Upper lobe of left lung (tissue), 6 donors: ENCODE measurements around the gene PRMT3. TPM values are rescaled to one million over a fixed set of nuclear protein-coding genes. Genes with fewer than 3 reads are reported as not detected.

ENCODE experiments used
- ATAC-seq, 2 donors: fragments of 200-7000 bp; cut with Tn5 transposase; one replicate each; pipeline ENCODE4 v1.9.1; 2022; ENCODE audit warnings: mild to moderate bottlenecking in 2 of 2, moderate library complexity in 2 of 2; ENCODE audit not compliant: low FRiP score in 2 of 2
- DNase-seq, 2 donors: peaks; one replicate each; pipeline ENCODE4 v3.0.0-alpha.2; 2019 to 2020
- H3K27ac ChIP-seq, 4 donors: fragments of 200-600 bp; sonication (generic); one replicate each; pipeline ENCODE4 v1.5.1; 2016 to 2019
- H3K27me3 ChIP-seq, 4 donors: fragments of 200-600 bp; sonication (generic); one replicate each; pipeline ENCODE4 v1.5.1; 2017 to 2019
- H3K36me3 ChIP-seq, 4 donors: fragments of 200-600 bp; sonication (generic); one replicate each; pipeline ENCODE4 v1.5.1; 2016 to 2019
- H3K4me1 ChIP-seq, 4 donors: fragments of 200-600 bp; sonication (generic); one replicate each; pipeline ENCODE4 v1.5.1; 2018 to 2019
- H3K4me3 ChIP-seq, 4 donors: fragments of 200-600 bp; sonication (generic); one replicate each; pipeline ENCODE4 v1.5.1; 2017 to 2019; ENCODE audit warnings: mild to moderate bottlenecking in 2 of 4, moderate library complexity in 1 of 4
- H3K9me3 ChIP-seq, 4 donors: fragments of 200-600 bp; sonication (generic); one replicate each; pipeline ENCODE4 v1.5.1; 2018 to 2019
- EP300 ChIP-seq, 4 donors: sonication (generic); formaldehyde crosslinking; IDR thresholded peaks; one replicate each; pipeline ENCODE4 v1.5.1; 2017; ENCODE audit warnings: antibody characterized with exemption in 4 of 4, control low read depth in 2 of 4
- POLR2A ChIP-seq, 4 donors: fragments of 450-650 bp; IDR thresholded peaks; one replicate each; pipeline ENCODE4 v1.5.1; 2016 to 2017; ENCODE audit warnings: antibody characterized with exemption in 4 of 4, mild to moderate bottlenecking in 2 of 4
- POLR2AphosphoS5 ChIP-seq, 2 donors: sonication (generic); formaldehyde crosslinking; IDR thresholded peaks; one replicate each; pipeline ENCODE4 v1.5.1; 2017; ENCODE audit warnings: antibody characterized with exemption in 2 of 2
- WGBS, 2 donors: methylation state at CpG; one replicate each; pipeline ENCODE4 v1.1.5; 2017 to 2018; 5-methylcytosine and 5-hydroxymethylcytosine counted together
- total RNA-seq, 6 donors: library from RNA; depleted of rRNA in 4 of 6; stranded (reverse); fragments of >200 nt in 4 of 6; gene quantifications; one replicate each; pipeline versions ENCODE4 v1.1.0 to v1.2.1, GENCODE V29; 2016 to 2021
- TF ChIP-seq, protein P1 (sequence below), 6 experiments: fragments of 450-650 bp in 4 of 6; fragments of 200-600 bp in 2 of 6; sonication (generic) in 2 of 6; IDR thresholded peaks; one replicate each; pipeline ENCODE4 v1.5.1; 2016 to 2019; ENCODE audit warnings: antibody characterized with exemption in 6 of 6
- donor health status: DM: no; HTN: no; CAD: no; lungs with moderate emphysema.
- donor health status: DM: no; HTN: yes; CAD: no; lungs with severe emphysema.

Gene PRMT3
- total RNA-seq, 6 donors from 2014 or later = 7.6 to 31.4 (median 13.1) TPM

DNA sequence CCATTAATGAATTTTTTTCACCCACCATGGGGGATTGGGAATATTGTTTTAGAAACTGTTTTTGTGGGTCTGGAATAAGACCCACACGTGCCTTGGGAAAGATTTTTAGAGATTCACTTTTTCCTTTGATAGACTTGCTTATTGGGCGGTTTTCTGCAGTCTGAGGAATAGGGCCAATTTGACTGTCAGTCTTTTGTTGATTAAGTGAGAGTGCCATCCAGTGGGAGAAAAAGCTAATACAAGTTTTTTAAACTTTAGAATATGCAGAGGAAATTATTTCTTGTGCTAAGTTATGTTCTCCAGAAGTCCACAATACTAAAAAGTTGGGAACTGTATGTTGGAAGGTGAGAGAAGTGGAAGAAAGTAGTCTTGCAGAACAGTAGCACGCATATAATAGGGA, 56.1 kb downstream of the PRMT3 start:
- Histone ChIP-seq H3K36me3 (no peaks in the 10 kb centered on the region), H3K9me3 (no peaks in the 10 kb centered on the region), H3K4me1 (no peaks in the 10 kb centered on the region), H3K27me3 (no peaks in the 10 kb centered on the region), H3K4me3 (no peak overlapping the region), H3K27ac (no peak overlapping the region)
- WGBS, 2 donors = 65 to 73% methylated on average over 3 of the region's 3 CpGs
- ATAC-seq (no peak), DNase-seq (no peak)
- TF ChIP-seq, protein P1, sequence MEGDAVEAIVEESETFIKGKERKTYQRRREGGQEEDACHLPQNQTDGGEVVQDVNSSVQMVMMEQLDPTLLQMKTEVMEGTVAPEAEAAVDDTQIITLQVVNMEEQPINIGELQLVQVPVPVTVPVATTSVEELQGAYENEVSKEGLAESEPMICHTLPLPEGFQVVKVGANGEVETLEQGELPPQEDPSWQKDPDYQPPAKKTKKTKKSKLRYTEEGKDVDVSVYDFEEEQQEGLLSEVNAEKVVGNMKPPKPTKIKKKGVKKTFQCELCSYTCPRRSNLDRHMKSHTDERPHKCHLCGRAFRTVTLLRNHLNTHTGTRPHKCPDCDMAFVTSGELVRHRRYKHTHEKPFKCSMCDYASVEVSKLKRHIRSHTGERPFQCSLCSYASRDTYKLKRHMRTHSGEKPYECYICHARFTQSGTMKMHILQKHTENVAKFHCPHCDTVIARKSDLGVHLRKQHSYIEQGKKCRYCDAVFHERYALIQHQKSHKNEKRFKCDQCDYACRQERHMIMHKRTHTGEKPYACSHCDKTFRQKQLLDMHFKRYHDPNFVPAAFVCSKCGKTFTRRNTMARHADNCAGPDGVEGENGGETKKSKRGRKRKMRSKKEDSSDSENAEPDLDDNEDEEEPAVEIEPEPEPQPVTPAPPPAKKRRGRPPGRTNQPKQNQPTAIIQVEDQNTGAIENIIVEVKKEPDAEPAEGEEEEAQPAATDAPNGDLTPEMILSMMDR (IDR thresholded peaks at IDR 0.05) = peak in 1 of 6 experiments; percentile 7
- no peak for TF ChIP-seq POLR2AphosphoS5 (IDR thresholded peaks at IDR 0.05)

GRCh38 chr11:20444535-20444934, 57.0 kb downstream of the PRMT3 start:
- H3K4me3 ChIP-seq = no peak overlapping the region
- no peaks in the 10 kb centered on the region for H3K9me3 ChIP-seq
- ATAC-seq (no peak), DNase-seq (no peak)
- H3K27ac ChIP-seq = no peak overlapping the region
- no peaks in the 10 kb centered on the region for H3K27me3 ChIP-seq
- H3K36me3 ChIP-seq = no peaks in the 10 kb centered on the region
- WGBS, 2 donors = 88 to 94% methylated on average over 1 of the region's 1 CpG
- TF ChIP-seq POLR2A (IDR thresholded peaks at IDR 0.05) = no peak
- no peaks in the 10 kb centered on the region for H3K4me1 ChIP-seq

- ATAC-seq (no peak), DNase-seq (no peak)
- Histone ChIP-seq H3K9me3 (no peaks in the 10 kb centered on the region), H3K4me3 (no peak overlapping the region), H3K27me3 (no peaks in the 10 kb centered on the region), H3K36me3 (peaks cover 0 to 4% (median 0%) of the 10 kb centered on the region in 4 donors), H3K4me1 (peaks cover 0 to 9% (median 3%) of the 10 kb centered on the region in 4 donors), H3K27ac (no peak overlapping the region)
- no peak for TF ChIP-seq POLR2AphosphoS5 (IDR thresholded peaks at IDR 0.05)
- TF ChIP-seq POLR2A (IDR thresholded peaks at IDR 0.05) = no peak
- WGBS, 2 donors = 93 to 97% methylated on average over 4 of the region's 4 CpGs
These were observed 61.3 kb downstream of the PRMT3 start for GRCh38 chr11:20448834-20449233.

GRCh38 chr11:20450829-20451228, 63.3 kb downstream of the PRMT3 start:
- no peaks in the 10 kb centered on the region for H3K27me3 ChIP-seq
- H3K27ac ChIP-seq = no peak overlapping the region
- WGBS, 2 donors = 82 to 83% methylated on average over 2 of the region's 2 CpGs
- ATAC-seq (no peak), DNase-seq (no peak)
- H3K4me1 ChIP-seq = peaks cover 0 to 9% (median 3%) of the 10 kb centered on the region in 4 donors
- no peak overlapping the region for H3K4me3 ChIP-seq
- H3K9me3 ChIP-seq = no peaks in the 10 kb centered on the region
- TF ChIP-seq POLR2A (IDR thresholded peaks at IDR 0.05) (no peak), POLR2AphosphoS5 (IDR thresholded peaks at IDR 0.05) (no peak), EP300 (IDR thresholded peaks at IDR 0.05) (no peak)
- TF ChIP-seq, protein P1 (IDR thresholded peaks at IDR 0.05) = no peak
- peaks cover 0 to 4% (median 0%) of the 10 kb centered on the region in 4 donors for H3K36me3 ChIP-seq

DNA sequence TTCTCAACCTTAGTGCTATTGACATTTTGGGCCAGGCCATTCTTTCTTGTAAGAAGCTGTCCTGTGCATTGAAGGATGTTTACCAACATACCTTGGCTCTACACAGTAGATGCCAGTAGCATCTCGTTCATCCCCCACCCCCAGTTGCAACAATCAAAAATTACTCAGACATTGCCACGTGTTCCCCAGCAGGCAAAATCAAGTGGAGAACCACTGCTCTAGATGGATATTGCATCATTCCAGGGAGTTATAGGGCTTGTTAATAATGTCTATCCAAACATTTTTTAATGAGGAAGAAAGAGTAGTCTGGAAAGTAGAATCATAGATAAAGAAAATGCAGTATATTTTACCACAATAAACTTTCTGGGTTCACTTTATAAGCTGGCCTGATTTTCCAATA, 64.1 kb downstream of the PRMT3 start:
- WGBS, 2 donors = 37 to 48% methylated on average over 2 of the region's 2 CpGs
- TF ChIP-seq POLR2A (IDR thresholded peaks at IDR 0.05) = no peak
- no peak for TF ChIP-seq POLR2AphosphoS5 (IDR thresholded peaks at IDR 0.05)
- TF ChIP-seq EP300 (IDR thresholded peaks at IDR 0.05) = no peak
- TF ChIP-seq, protein P1 (IDR thresholded peaks at IDR 0.05) = no peak
- Histone ChIP-seq H3K36me3 (peaks cover 0 to 4% (median 0%) of the 10 kb centered on the region in 4 donors), H3K4me3 (no peak overlapping the region), H3K27ac (no peak overlapping the region), H3K27me3 (no peaks in the 10 kb centered on the region), H3K9me3 (no peaks in the 10 kb centered on the region), H3K4me1 (peaks cover 0 to 9% (median 3%) of the 10 kb centered on the region in 4 donors)
- ATAC-seq (no peak), DNase-seq (no peak)

DNA sequence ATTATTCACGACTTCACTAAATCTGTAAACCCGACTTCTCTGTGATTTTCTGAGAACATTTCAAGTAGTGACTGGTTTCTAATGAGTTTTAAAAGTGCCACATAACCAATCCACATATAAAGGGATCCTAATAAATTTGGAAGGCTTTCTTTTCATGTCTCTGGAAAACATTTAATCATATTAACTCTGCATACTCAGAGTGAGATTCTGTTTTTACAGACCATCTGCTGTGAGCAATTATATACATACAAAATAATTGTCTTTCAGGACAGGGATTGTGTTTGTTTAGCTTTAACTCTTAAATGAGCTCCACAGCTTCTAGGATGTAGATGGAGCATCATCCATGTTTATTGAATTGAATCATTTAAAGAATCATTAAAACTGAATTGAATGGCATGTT, 65.1 kb downstream of the PRMT3 start:
- H3K9me3 ChIP-seq = no peaks in the 10 kb centered on the region
- 87 to 89% methylated on average over 2 of the region's 2 CpGs for WGBS, 2 donors
- TF ChIP-seq, protein P1 (IDR thresholded peaks at IDR 0.05) = no peak
- TF ChIP-seq EP300 (IDR thresholded peaks at IDR 0.05) (no peak), POLR2A (IDR thresholded peaks at IDR 0.05) (no peak), POLR2AphosphoS5 (IDR thresholded peaks at IDR 0.05) (no peak)
- no peak for DNase-seq
- peaks cover 0 to 9% (median 3%) of the 10 kb centered on the region in 4 donors for H3K4me1 ChIP-seq
- H3K4me3 ChIP-seq = no peak overlapping the region
- ATAC-seq = no peak
- no peaks in the 10 kb centered on the region for H3K27me3 ChIP-seq
- H3K27ac ChIP-seq = no peak overlapping the region
- peaks cover 0 to 4% (median 0%) of the 10 kb centered on the region in 4 donors for H3K36me3 ChIP-seq
